Activated naive CD4-positive, alpha-beta T cell (primary cell): ENCODE measurements around the gene ZNF394.
"Not testable (repeated sequence)": the region's sequence is repeated elsewhere in the genome, so short reads cannot be mapped to it uniquely, and the experiment has no call there.

ENCODE experiments used
- DNase-seq, 4 experiments: peaks; one replicate each; lab custom pipeline; 2025; lab: John Stamatoyannopoulos, UW

ZNF394 gene

GRCh38 chr7:99499721-99500636, at the start of gene ZNF394:
TSS of gene ZNF394 (minus strand) at chr7:99500281. CDS start at chr7:99500093, 188 bp downstream.
- peak; percentile 55 to 86 (median 70) for DNase-seq

- not testable (repeated sequence) for DNase-seq
These were observed 49.5 kb upstream of the ZNF394 start for GRCh38 chr7:99549545-99549944.

GRCh38 chr7:99545308-99545707, 45.2 kb upstream of the ZNF394 start:
- not testable (repeated sequence) for DNase-seq

GRCh38 chr7:99543916-99544315, 43.8 kb upstream of the ZNF394 start:
- DNase-seq, result no peak

- DNase-seq, result no peak
These were observed 43.1 kb upstream of the ZNF394 start for GRCh38 chr7:99543081-99543671.

GRCh38 chr7:99541212-99541611, 41.1 kb upstream of the ZNF394 start:
- no peak for DNase-seq

- no peak for DNase-seq
These were observed 40.5 kb upstream of the ZNF394 start for GRCh38 chr7:99540542-99540941.

- DNase-seq, result no peak
These were observed 39.2 kb upstream of the ZNF394 start for GRCh38 chr7:99539213-99539811.

- DNase-seq, result no peak
These were observed 35.6 kb upstream of the ZNF394 start for GRCh38 chr7:99535667-99536066.

- DNase-seq, result no peak
These were observed 31.3 kb upstream of the ZNF394 start for GRCh38 chr7:99531354-99531765.

- DNase-seq, result peak in 1 of 4 experiments; percentile 7
These were observed 25.8 kb upstream of the ZNF394 start for GRCh38 chr7:99525713-99526440.

- DNase-seq, result no peak
These were observed 21.3 kb upstream of the ZNF394 start for GRCh38 chr7:99521399-99521798.

GRCh38 chr7:99514050-99514449, 14.0 kb upstream of the ZNF394 start:
- no peak for DNase-seq

- no peak for DNase-seq
These were observed 5.2 kb upstream of the ZNF394 start for GRCh38 chr7:99505324-99505662.

- peak; percentile 82 to 97 (median 92) for DNase-seq
These were observed 4.7 kb upstream of the ZNF394 start, which contains the start of gene ZKSCAN5 for GRCh38 chr7:99504603-99505323. TSS of gene ZKSCAN5 (plus strand) at chr7:99504662. CDS start at chr7:99506045, 1,383 bp downstream.

GRCh38 chr7:99504281-99504602, 4.2 kb upstream of the ZNF394 start:
- no peak for DNase-seq

- DNase-seq, result not testable (repeated sequence)
These were observed 1.2 kb upstream of the ZNF394 start for GRCh38 chr7:99501236-99501635.

GRCh38 chr7:99500637-99501009, 542 bp upstream of the ZNF394 start:
- DNase-seq, result no peak

GRCh38 chr7:99499371-99499720, 735 bp downstream of the ZNF394 start:
- no peak for DNase-seq

- DNase-seq, result no peak
These were observed 1.5 kb downstream of the ZNF394 start for GRCh38 chr7:99498546-99498944.

GRCh38 chr7:99497766-99498545, 2.1 kb downstream of the ZNF394 start:
- DNase-seq, result no peak
